Measurements from ENCODE around the gene GAL3ST3. TPM values are rescaled to one million over a fixed set of nuclear protein-coding genes. Genes with fewer than 3 reads are reported as not detected.

GAL3ST3 gene
- total and polyA plus RNA-seq, 10 of the 15 experiments (the other 5 are each of a cell fraction or from before 2014, with no cell fraction given): 0.06 to 0.12 TPM; not detected in 8

DNA sequence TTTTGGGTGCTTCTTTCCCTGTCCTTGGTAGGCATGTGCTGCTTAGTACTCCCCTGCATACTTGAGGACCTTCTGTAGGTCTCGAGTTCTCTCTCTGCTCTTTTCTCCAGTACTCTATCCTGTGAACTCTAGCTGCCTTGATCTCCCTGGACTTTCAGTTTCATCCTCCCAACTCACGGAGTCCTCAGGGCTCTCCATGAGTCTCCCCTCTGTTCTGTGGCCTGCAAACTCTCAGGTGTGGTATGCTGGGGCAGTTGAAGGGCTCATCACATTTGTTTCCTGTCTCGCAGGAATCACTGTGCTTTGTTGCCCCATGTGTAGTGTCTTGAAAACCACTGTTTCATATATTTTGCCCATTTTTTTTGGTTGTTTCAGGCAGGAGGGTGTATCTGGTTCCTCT lies 17.8 kb upstream of the GAL3ST3 start:
- intact Hi-C loops (cut with micrococcal nuclease; ENCODE audit: unreplicated experiment) (no loop called here), in situ Hi-C loops (cut with MboI) (loop anchor here (5.0 kb wide), 1 partner anchor 66 kb away; no protein-coding TSS in a partner anchor)
- Histone ChIP-seq H3K4me1 (ENCODE audit: control insufficient read depth, insufficient read depth, low read length) (peaks cover 21% of the 10 kb centered on the region), H2AFZ (ENCODE audit: control insufficient read depth, low read depth, low read length) (no peak overlapping the region), H3K4me3 (no peak overlapping the region), H3K36me3 (ENCODE audit: control insufficient read depth in 2 of 2, insufficient read depth in 2 of 2, low read length in 1 of 2) (peaks cover 20 to 56% of the 10 kb centered on the region in 2 experiments), H4K20me1 (ENCODE audit: control insufficient read depth, insufficient read depth) (no peaks in the 10 kb centered on the region), H3K9ac (ENCODE audit: control insufficient read depth, insufficient read depth, low read length) (no peak overlapping the region), H3K27me3 (replicated peaks in 1 of 2; ENCODE audit: control insufficient read depth in 2 of 2, insufficient read depth in 2 of 2, low read length in 1 of 2) (no peaks in the 10 kb centered on the region), H3K27ac (ENCODE audit: control insufficient read depth, insufficient read depth) (no peak overlapping the region), H3K9me3 (replicated peaks; ENCODE audit: control insufficient read depth, insufficient read depth, low read length) (peaks cover 6% of the 10 kb centered on the region; the same call in 2 of the 3 replicates), H3K4me2 (ENCODE audit: control insufficient read depth, insufficient read depth) (no peak overlapping the region), H3K79me2 (ENCODE audit: control insufficient read depth, insufficient read depth, low read length) (peaks cover 19% of the 10 kb centered on the region)
- BruUV-seq (replicated peaks): no TSS peak
- ChIA-PET CTCF (interaction anchor here (0.7 to 20.0 kb wide), 11 partner anchors 8 to 245 kb away, joined by 3 to 195 read pairs (median 26); partner anchors contain the start of gene SF3B2), POLR2A (interaction anchor here (1.1 kb wide), 1 partner anchor 8 kb away, joined by 4 read pairs; no protein-coding TSS in a partner anchor), SMC1A (ENCODE audit: uncharacterized antibody, unreplicated experiment) (interaction anchor here (1.3 to 17.7 kb wide), 6 partner anchors 13 to 155 kb away, joined by 4 to 265 read pairs (median 42); partner anchors contain the start of gene SF3B2), RAD21 (ENCODE audit: unreplicated experiment) (interaction anchor here (1.0 to 7.3 kb wide), 5 partner anchors 15 to 68 kb away, joined by 3 to 81 read pairs (median 21); partner anchors contain the start of gene SF3B2)
- no peak for TF ChIP-seq NFYB (IDR thresholded peaks at IDR 0.05; ENCODE audit: insufficient read depth, low read depth, low read length)
- TF ChIP-seq FOXK2 (IDR thresholded peaks at IDR 0.05): no peak
- no peak for TF ChIP-seq SIN3A (IDR thresholded peaks at IDR 0.05; ENCODE audit: low read depth, low read length)
- DNase-seq (ENCODE audit: low read depth, low spot score): no peak
- no peak for FAIRE-seq
- 63% methylated on average over 3 of the region's 3 CpGs for WGBS (ENCODE audit: insufficient coverage, insufficient replicate concordance, low lambda C conversion rate, missing lambda C conversion rate)
- ATAC-seq: no peak

DNA sequence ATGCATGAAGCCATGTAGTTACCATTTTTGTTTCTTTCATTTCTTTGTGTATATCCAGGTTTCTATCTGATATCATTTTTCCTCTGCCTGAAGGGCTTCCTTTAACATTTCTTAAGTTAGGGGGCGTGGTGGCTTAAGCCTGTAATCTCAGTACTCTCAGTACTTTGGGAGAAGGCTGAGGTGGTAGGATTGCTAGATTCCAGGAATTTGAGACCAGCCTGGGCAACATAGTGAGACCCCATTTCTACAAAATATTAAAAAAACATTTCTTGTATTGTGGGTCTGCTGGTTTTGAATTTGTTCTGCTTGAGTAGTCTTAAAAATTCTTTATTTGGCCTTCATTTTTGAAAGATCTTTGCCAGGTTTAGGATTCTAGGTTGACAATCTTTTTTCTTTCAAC lies 15.6 kb upstream of the GAL3ST3 start:
- peaks cover 29 to 67% of the 10 kb centered on the region in 2 experiments for H3K36me3 ChIP-seq (ENCODE audit: control insufficient read depth in 2 of 2, insufficient read depth in 2 of 2, low read length in 1 of 2)
- H3K79me2 ChIP-seq (ENCODE audit: control insufficient read depth, insufficient read depth, low read length): peaks cover 4% of the 10 kb centered on the region
- ATAC-seq (no peak), FAIRE-seq (no peak), DNase-seq (ENCODE audit: low read depth, low spot score) (no peak)
- no peak overlapping the region for H2AFZ ChIP-seq (ENCODE audit: control insufficient read depth, low read depth, low read length)
- POLR2A ChIA-PET: interaction anchor here (1.4 kb wide), 1 partner anchor 12 kb away, joined by 4 read pairs; the partner anchor contains the start of gene SF3B2
- H3K4me1 ChIP-seq (ENCODE audit: control insufficient read depth, insufficient read depth, low read length): peaks cover 20% of the 10 kb centered on the region
- BruUV-seq (replicated peaks): no TSS peak
- no peak overlapping the region for H3K9ac ChIP-seq (ENCODE audit: control insufficient read depth, insufficient read depth, low read length)
- H3K4me2 ChIP-seq (ENCODE audit: control insufficient read depth, insufficient read depth): no peak overlapping the region
- RAD21 ChIA-PET (ENCODE audit: unreplicated experiment): interaction anchor here (0.8 kb wide), 1 partner anchor 20 kb away, joined by 3 read pairs; no protein-coding TSS in a partner anchor
- H3K9me3 ChIP-seq (replicated peaks; ENCODE audit: control insufficient read depth, insufficient read depth, low read length): peaks cover 6% of the 10 kb centered on the region; the same call in 2 of the 3 replicates
- no peak overlapping the region for H3K27ac ChIP-seq (ENCODE audit: control insufficient read depth, insufficient read depth)
- in situ Hi-C loops (cut with MboI) (no loop called here), intact Hi-C loops (cut with micrococcal nuclease; ENCODE audit: unreplicated experiment) (no loop called here)
- WGBS (ENCODE audit: insufficient coverage, insufficient replicate concordance, low lambda C conversion rate, missing lambda C conversion rate): 94% methylated on average over 1 of the region's 1 CpG
- SMC1A ChIA-PET (ENCODE audit: uncharacterized antibody, unreplicated experiment): interaction anchor here (1.4 kb wide), 1 partner anchor 9 kb away, joined by 4 read pairs; no protein-coding TSS in a partner anchor
- no peaks in the 10 kb centered on the region for H3K27me3 ChIP-seq (replicated peaks in 1 of 2; ENCODE audit: control insufficient read depth in 2 of 2, insufficient read depth in 2 of 2, low read length in 1 of 2)
- no peaks in the 10 kb centered on the region for H4K20me1 ChIP-seq (ENCODE audit: control insufficient read depth, insufficient read depth)
- CTCF ChIA-PET: interaction anchor here (0.6 to 20.0 kb wide), 4 partner anchors 11 to 219 kb away, joined by 3 to 195 read pairs (median 82); partner anchors contain the start of gene SF3B2
- H3K4me3 ChIP-seq: no peak overlapping the region
- TF ChIP-seq HCFC1 (IDR thresholded peaks at IDR 0.05; ENCODE audit: low read length): no peak
- TF ChIP-seq ZBTB40 (IDR thresholded peaks at IDR 0.05; ENCODE audit: borderline replicate concordance): no peak
- TF ChIP-seq GATAD2B (conservative IDR thresholded peaks at IDR 0.05; ENCODE audit: low read depth): no peak
- no peak for TF ChIP-seq TAF1 (IDR thresholded peaks at IDR 0.05; ENCODE audit: borderline replicate concordance, low read depth, low read length)
- no peak for TF ChIP-seq CEBPB (IDR thresholded peaks at IDR 0.05; ENCODE audit: borderline replicate concordance in 1 of 2, low read depth in 2 of 2, low read length in 2 of 2)
- TF ChIP-seq HDGF (IDR thresholded peaks at IDR 0.05): no peak
